ENCODE data around the gene SLC9A7.

SLC9A7 gene

DNA sequence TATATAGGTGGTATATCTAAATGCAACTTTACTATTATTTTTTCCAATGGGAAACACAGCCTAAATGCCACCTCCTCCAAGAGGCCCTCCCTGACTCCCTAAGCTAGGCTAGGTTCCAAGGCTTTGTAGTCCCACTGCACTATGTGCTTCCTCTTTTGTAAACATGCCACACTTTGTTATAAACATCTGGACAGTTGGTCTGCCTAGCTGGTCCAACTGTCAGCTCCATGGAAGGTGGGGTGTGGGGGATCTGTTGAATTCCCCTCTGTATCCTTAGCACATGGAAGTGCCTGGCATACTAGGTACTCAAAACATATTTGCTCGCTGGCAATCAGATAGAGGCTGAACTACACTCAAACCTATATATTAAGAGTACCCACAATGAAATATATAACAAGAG is 63.4 kb downstream of the SLC9A7 start:
- no peak for DNase-seq

DNA sequence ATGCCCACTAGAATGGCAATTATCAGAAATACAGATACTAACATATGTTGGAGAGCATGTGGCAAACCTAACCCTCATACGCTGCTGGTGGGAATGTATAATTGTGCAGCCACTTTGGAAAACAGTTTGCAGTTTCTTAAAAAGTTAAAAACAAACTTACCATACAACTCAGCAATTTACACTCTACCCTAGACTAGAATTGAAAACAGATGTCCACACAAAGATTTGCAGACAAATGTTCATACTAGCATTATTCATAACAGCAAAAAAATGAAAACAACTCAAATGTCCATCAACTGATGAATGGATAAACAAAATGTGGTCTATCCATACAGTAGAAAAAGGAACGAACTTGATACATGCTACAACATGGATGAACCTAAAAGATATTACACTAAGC is 64.4 kb downstream of the SLC9A7 start:
- peak; percentile 17 for DNase-seq

DNA sequence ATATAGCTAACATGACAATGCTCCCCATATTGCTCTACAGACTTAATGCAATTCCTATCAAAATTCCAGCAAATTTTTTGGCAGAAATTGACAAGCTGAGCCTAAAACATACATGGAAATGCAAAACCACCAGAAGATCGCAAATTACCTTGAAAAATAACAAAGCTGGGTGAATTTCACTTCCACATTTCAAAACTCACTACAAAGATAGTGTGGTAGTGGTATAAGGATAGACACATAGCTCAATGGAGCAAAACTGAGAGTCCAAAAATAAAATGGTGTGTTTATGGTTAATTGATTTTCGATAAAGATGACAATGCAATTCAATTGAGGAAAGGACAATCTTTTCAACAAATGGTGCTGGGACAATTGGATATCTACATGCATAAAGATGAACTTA is 65.8 kb downstream of the SLC9A7 start:
- DNase-seq: no peak

DNA sequence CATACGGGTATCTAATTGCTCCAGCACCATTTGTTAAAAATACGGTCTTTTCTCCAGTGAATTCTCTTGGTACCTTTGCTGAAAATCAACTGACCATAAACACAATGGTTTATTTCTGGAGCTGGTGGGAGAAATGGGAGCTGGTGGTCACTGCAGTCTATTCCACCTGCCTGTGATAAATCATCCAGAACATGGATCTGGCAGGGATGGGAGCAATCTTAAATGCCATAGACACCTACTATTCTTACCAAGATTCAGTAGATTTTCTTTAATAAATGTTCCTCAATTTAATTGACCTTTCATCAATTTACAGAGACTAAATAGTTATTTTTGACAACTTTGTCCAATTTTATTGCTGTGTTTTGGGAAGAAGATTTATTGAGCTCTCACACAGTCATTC is 68.1 kb downstream of the SLC9A7 start:
- no peak for DNase-seq

DNA sequence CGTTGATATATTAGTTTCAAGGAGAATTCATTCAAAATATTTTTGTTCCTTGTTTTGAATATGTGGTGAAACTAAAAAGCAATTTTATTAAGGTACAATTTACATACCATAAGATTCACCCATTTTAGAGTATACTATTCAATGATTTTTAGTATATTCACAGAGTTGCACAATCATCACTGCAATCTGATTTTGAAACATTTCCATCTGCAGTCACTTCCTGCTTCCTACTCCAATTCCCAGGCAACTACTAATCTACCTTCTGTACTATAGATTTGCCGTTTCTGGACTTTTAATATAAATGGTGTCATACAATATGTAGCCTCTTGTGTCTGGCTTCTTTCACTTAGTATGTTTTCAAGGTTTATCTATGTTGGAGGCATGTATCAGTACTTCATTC is 71.3 kb downstream of the SLC9A7 start:
- DNase-seq: peak; percentile 7

DNA sequence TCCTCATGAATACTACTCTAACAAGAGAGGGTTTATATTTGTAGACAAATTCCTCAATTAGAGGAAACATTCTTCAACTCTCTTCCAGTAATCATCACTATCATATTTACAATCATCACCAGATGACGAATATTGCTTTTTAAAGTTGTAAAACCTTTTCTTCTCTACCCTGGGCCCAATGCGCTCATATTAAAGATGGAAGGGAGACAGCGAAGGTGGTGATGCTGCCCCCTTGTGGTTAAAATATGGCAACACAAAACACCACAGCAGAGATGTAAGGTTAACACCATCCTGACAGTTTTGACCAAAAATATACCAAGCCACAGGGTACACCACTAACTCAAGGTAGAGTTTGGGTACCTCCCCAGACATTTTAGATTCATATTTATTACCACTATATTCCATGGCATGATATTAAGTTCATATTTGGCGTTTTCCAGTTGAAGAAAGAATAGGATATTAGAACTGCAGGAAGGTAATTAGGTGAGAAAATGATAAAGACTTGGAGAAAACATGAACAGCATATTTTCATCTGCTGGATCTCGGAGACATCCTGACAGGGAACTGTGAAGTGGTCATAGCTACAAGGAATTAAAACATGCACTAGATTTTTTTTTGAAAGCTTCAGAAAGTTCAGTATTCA is 72.8 kb downstream of the SLC9A7 start:
- peak; percentile 58 for DNase-seq

DNA sequence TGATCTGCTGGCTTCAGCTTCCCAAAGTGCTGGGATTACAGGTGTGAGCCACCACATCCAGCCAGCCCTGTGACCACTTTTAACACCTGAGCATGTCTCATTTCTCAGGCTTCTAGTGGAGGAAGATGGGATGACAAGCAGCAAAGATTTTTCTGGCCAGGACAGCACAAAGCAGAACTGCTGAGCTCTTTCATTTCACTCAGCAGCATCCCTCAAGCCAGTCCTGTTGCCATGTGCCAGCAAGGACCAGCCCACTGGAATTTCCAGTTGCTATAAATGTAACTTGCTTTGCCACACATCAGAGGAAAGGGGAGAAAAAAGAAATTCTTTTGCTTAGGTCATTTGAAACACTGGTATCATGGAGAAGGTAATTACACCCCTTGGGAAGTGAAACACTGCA is 75.9 kb downstream of the SLC9A7 start:
- DNase-seq: no peak

DNA sequence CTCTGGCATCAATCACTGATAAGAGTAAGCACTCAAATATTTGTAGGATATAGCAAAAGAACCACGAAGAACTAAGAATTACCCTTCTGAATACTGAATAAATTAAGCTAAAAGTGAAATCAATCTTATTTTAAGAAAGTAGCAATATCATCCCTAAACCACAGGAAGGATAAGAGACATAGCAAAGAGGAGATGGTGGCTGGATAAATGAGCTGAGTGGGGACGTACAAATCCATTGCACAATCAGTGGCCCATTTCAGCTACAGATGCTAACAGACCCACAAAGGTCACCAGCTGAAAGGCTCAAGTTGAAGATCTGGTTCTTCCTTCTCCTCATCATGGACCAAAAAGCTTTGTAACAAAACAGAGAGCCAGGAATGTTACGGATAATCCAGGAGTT is 77.1 kb downstream of the SLC9A7 start:
- peak; percentile 18 for DNase-seq

DNA sequence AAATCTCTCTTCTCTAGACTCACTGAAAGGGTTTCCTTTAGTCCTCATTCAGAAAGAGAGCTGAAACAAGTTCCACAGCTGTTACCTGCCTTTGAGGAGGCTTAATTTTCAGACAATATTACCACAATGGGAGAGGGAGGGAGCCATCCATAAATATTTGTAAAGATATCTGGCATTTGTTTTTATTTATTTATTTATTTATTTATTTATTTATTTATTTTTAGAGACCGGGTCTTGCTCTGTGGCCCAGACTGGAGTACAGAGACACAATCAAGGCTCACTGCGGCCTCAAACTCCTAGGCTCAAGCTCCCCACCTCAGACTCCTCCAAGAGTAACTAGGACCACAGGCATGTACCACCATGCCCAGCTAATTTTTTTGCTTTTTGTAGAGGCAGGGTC is 80.7 kb downstream of the SLC9A7 start:
- DNase-seq: no peak

DNA sequence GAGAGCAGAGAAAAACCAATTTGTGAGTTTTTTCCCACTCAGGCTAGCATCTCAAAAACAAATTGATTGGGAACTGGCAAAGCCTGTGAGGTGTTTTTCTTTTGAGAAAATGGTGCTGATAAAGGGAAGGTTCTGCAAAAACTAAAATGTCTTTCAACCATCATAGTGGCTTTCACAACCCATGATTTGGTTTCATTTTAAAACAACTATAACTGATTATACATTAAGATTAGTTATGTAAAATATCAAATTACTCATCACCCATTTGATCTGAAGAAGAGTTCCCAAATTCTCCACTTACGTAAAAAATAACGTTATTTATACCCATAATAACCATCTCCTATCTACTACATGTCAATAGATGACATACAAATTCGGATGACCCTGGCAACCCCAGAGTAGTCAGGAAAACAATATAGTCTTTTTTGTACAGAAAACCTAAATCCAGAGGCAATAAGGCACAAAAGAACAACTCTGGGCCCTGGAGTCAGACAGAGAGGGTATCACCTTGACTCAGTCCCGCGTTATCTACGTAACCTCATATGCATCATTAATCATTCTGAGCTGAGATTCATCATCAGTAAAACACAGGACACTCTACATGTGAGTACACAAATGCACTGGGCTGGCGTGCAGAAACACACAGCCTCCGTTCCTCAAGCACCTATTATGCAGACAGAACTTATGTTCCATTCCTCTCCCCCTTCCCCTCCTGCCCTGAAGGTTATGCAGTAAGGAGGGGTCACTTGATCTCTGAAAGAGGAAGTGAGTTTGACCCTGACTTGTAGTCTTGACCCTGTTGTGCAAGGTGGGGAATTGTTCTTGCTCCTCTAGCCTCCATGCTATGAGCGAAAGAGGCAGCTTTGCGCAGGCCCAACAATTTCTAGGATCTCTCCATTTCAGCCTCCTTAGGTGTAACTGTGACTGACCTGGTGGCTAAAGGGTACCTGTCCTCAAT is 82.2 kb downstream of the SLC9A7 start:
- no peak for DNase-seq

DNA sequence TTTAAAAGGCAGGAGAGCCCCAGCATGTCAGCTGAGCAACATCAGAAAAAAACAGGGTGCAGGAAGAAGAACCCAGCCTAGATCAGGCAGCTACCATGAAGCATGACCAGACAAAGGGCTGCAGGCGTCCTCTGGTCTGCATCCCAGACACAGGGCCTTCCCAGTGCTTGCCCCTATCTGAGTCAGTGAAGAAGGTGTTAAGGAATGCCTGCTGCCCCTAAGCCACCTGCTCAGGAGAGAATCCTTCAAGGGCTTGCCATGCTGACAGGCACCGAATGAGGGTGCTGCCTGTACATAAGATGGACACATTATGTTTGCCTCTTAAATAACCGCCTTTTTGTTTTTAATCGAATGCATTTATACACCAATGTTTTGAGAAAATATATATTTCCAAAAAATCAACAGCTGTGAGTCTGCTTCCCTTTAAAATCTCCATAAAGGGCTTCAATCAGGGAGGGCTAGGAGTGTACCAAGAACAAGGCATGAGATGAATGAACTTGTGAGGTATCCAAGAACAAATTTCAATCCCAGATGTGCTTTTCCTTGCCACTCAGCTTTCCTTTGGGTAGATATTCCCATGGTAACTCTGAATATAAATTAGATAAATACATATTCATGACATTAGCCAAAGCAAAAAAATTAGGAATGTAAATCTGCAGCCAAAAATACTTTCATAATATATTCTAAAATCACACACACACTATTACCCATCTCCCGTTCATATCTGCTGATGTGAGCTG is 85.1 kb downstream of the SLC9A7 start:
- no peak for DNase-seq

DNA sequence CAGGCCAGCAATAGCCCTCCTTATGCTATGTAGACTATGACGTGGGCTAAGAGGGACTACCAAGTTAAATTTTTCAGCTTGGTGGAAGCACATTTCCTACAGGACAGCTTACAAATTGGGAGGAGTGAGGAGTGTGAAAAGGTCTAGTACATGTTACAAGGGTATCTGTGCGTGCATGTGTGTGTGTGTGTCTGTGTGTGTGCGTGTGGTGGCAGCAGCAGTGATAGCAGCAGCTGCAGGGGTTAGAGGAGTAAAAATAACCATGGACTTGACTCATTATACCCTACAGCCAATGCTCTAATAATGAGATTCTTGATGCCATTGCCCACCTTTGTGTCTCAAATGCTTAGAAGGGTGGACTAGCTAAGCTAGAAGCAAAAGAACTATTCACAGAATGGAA is 88.6 kb downstream of the SLC9A7 start:
- DNase-seq: no peak

DNA sequence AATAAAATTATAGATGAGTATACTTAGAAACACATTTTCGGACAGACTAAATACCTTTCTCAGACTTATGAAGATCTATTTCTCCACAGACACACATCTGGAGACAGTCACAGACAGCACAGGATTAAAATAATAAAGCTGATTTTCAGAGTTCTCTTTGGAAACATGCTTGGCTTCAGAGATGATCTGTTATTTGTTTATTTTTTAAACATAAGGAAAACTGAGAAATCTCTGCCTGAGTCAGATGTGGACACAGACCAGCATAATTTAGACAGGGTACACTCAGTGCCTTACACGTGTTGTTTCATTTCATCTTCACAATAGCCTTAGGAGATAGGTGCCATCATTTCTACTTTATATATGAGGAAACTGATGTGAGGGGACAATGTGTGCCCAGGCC is 92.1 kb downstream of the SLC9A7 start:
- DNase-seq: no peak

DNA sequence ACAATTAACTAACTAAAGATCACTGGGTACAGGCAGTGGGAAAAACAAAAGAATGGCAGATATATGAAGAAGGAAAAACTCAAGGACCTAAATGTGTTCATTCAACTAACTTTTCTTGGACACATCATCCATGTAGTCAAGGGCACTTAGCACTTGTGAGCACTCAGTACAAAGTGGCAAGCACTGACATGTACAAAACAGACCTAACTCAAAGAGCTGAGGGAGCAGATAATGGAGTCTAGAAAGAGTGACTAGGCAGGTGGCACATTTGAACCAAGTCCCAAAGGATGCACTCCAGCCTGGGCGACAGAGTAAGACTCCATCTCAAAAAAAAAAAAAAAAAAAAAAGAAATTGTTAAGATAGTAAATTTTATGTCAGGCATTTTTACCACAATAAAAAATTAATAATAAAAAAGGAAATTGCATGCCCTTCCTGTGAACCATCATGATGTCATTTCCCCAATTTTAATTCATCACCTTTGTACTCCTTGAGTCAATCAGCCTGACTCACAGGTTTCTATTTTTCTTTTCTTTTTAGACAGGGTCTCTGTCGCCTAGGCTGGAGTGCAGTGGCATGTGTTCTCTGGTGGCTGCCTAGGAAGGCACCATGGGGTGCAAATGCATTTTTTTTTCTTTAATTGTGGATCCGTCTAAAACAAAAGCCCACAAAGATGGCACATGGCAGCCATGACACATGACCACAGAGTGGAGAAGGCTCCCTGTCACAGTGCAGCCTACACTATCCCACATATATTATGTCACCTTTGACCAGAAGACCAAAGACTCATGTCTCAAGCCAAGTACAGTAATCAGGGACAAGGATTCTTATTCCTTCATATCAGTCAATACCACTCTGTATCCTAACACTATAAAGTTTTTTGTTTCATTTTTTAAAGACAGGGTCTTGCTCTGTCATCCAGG is 93.4 kb downstream of the SLC9A7 start:
- no peak for DNase-seq

DNA sequence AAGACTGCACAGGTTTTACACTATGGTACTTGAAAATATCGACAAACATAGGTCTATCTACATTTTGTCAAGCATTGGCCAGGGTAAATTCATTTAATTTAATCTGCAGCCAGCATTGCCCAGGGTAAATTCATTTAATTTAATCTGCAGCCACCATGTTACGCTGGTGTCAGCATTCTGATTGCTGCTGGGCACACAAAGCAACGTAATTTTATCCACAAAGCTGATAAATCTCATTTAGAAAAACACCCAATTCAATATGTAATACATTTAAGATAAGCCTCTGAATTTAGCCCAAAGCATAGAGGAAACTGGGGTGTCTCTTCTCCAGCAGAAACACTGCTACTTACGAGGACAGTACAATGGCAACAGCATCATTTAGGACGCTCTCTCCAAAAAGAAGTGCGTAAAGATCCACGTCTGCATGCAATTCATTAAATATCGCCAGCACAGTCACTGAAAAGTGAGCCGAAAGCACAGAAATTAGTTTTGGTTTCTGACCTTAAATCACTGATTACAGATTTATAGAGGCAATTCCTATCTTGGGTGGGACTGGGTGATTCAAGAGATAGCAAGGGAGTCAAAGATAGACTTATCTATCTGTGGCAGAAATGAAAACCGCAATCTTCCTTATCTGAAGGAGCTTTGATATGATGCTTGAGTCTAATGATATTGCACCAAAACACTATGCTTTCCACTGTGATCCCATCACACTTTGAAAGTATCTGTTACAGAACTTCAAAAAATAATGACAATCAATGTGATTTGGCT is 96.5 kb downstream of the SLC9A7 start:
- DNase-seq: no peak

DNA sequence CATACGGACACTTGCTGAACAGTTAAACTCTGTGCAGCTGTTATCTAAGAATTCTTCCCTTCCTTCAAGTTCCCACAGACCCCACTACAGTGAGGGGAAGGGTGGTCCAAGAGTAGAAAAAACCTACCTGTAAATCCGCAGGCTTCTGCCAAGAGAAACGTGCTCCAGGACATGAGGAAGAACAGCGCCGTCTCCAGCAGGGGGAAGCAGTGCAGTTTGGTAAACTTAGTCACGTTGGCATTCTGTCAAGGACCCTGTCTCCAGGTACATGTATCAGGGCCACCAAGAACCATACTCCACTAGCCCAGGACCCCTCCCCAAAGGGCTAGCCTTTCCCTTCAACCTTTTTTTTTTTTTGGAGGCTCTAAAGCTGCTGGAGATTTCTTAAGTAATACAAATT is 105.4 kb downstream of the SLC9A7 start:
- no peak for DNase-seq

DNA sequence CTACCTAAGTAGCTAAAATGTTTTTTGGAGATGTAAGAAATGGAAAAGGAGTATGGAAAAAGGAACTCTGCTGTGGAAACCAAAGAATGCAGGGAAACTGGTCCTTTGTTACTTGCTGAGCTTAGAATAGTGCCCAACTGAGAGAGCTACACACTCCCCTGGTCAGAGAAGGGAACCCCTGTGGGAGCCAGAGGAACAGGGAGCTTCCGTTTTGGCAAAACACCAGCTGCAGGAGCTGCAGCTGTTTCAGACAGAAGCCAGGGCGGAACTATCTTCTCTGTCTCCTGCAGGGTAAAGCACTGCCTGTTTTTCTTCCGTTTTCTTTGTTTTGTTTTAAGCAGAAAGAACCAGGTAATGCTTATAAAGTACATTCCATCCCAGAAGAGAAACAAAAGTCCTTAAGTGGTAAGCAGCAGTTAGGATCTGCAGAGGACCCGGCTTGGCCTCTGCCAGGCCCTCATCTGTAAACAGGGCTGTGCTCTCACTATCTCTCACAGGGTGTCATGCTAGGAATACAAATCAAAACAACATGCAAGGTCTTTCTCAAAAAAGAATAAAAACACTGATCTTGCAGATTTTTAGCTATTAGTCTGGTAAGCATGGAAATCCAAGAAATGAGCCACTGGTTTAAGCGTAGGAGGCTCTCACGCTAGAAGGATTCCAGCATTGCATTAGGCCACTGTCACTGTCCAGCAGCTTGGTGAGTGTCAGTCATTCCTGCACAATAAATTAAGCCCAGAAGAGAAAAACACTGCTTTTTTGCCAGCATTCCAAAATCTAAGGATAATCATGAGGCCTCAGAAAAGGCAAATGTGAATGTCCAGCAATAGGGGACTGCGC is 109.3 kb downstream of the SLC9A7 start:
- DNase-seq: peak; percentile 14

DNA sequence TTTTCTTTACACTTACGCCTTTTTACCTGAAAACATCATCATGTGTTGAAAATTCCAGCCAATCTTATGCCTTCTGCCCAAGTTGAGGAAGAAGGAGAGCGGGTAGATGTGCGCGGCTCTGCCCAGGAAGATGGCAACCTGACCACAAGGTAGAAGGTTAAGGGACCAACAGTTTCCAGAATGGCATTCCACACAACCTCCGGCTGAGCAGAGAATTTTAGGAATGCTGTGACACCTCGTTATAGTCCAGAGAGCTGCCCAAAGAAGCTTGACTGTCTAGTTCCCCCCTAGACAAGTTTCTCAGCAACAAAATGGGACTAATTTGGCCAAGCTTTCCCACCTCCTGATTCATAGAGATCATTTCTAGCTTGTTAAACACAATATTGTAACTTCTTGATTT is 110.3 kb downstream of the SLC9A7 start:
- no peak for DNase-seq

DNA sequence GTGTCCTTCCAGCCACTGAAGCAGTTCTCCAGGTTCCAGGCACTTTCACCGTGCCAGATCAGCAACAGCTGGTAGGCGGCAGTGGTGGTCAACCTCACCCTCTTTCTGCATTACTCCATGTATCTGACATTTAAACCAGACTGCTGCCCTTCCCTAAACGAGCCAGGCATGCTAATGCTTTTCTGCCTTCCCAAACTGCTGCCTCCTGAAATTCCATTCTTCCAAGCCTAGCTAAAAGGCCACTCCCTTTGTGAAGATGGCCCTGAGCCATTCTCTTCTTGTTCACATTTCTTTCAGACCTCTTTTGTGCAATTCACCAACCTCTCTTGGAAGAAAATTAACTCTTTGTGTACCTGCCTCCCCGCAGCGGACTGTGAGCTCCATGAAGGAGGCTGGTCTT is 111.7 kb downstream of the SLC9A7 start:
- no peak for DNase-seq

DNA sequence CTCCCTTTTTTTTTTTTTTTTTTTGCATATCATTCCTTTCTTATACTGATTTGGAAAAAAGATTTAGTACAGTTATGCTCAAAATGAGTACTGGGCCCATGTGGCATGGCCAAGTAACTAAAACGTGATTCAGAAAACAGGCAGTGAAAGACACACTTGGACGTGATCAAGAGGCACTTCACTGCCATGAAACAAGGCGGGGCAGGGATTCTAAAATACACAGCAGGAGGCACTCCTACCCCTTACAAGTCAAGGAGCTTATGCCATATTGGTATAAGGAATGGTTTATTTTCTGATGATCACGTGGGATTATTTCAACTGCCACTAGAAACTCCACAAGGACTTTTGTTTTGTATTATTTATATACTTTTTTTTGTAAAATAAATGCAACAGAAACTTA is 113.3 kb downstream of the SLC9A7 start:
- no peak for DNase-seq

DNA sequence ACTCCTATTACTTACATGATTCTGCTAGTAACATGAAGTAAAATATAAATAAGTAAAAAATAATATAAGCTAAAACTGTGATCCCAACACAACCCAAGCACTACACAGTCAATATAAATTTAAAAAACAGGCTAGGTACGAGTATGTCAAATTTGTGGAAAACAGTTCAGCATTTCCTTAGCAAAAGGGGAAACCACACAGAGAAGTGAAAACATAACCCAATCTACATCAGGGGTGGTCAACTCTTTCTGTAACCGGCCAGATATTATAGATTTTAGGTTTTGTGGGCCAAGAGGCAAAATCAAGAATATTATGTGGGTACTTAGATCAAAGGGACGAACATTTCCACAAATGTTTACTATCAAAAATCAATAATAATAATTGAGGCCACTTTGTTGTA is 115.3 kb downstream of the SLC9A7 start:
- no peak for DNase-seq
